ENCODE data around the gene ELOVL7. TPM values are rescaled to one million over a fixed set of nuclear protein-coding genes. Genes with fewer than 3 reads are reported as not detected.

Gene ELOVL7
- total and polyA plus RNA-seq, 2 of the 4 experiments (the other 2 are of a cell fraction), result 0.18 TPM; not detected in 1

- 14% methylated on average over 2 of the region's 3 CpGs; no CpG with 5 or more reads in 1 of the 2 experiments for WGBS, 2 experiments (ENCODE audit: extremely low coverage in 2 of 2, insufficient read length in 1 of 2)
- ChIA-PET POLR2A (ENCODE audit: unreplicated experiment) (no interaction called here), CTCF (interaction anchor here (0.8 kb wide), 1 partner anchor 9 kb away, joined by 3 read pairs; the partner anchor contains the start of gene ELOVL7)
- Histone ChIP-seq H3K56ac (ENCODE audit: extremely low read depth, insufficient read depth, low read length) (no peak overlapping the region), H3K27me3 (ENCODE audit: control insufficient read depth, insufficient read depth, low read length) (no peaks in the 10 kb centered on the region; the same call in 1 of the 2 replicates), H2BK15ac (ENCODE audit: low read depth, low read length) (no peak overlapping the region), H2BK5ac (ENCODE audit: low read depth, low read length, poor library complexity, severe bottlenecking) (no peak overlapping the region), H4K8ac (ENCODE audit: low read depth in 2 of 2, low read length in 2 of 2) (no peak overlapping the region), H3K4me2 (ENCODE audit: low read depth, low read length) (no peak overlapping the region), H4K91ac (ENCODE audit: insufficient read depth, low read depth, low read length) (no peak overlapping the region), H3K79me1 (ENCODE audit: low read depth in 1 of 2, low read length in 2 of 2) (no peaks in the 10 kb centered on the region), H2AFZ (replicated peaks; ENCODE audit: low read length, poor library complexity) (no peak overlapping the region), H3K18ac (ENCODE audit: low read depth, low read length) (no peak overlapping the region), H3K4me3 (ENCODE audit: insufficient read depth, low read depth, low read length) (no peak overlapping the region), H2BK20ac (ENCODE audit: low read depth, low read length) (no peak overlapping the region), H3K4ac (ENCODE audit: low read depth, low read length) (no peak overlapping the region), H3K23ac (ENCODE audit: low read depth, low read length) (no peak overlapping the region), H2BK120ac (ENCODE audit: low read depth, low read length) (no peak overlapping the region), H2AK9ac (replicated peaks; ENCODE audit: low read depth, low read length, poor library complexity) (no peak overlapping the region), H3K36me3 (ENCODE audit: control insufficient read depth, insufficient read depth, low read length) (no peaks in the 10 kb centered on the region), H2AK5ac (ENCODE audit: low read depth, low read length) (no peak overlapping the region), H4K5ac (ENCODE audit: low read depth, low read length) (no peak overlapping the region), H3K9me3 (ENCODE audit: control insufficient read depth, insufficient read depth, low read length) (no peaks in the 10 kb centered on the region), H3K14ac (replicated peaks; ENCODE audit: low read depth, low read length) (no peak overlapping the region), H3K9ac (ENCODE audit: low read depth, low read length) (no peak overlapping the region), H3K4me1 (ENCODE audit: control insufficient read depth, insufficient read depth, low read length) (no peaks in the 10 kb centered on the region), H3K9me1 (ENCODE audit: insufficient read depth, low read length) (no peaks in the 10 kb centered on the region), H4K20me1 (ENCODE audit: insufficient read depth, low read length) (no peaks in the 10 kb centered on the region), H3K27ac (ENCODE audit: insufficient read depth, low read length) (no peak overlapping the region)
- no TSS peak for BruUV-seq (replicated peaks)
- ATAC-seq (ENCODE audit: low read depth) (no peak; the same call in 1 of the 2 replicates), DNase-seq (no peak)
- dilution Hi-C loops (cut with HindIII; ENCODE audit: low sequenced_read_pairs, unreplicated experiment) (no loop called here), intact Hi-C loops (cut with micrococcal nuclease) (no loop called here), in situ Hi-C loops (cut with MboI; ENCODE audit: low sequenced_read_pairs) (no loop called here)
- TF ChIP-seq POLR2A (IDR thresholded peaks at IDR 0.05; ENCODE audit: low read depth, low read length) (no peak), MAFK (IDR thresholded peaks at IDR 0.05; ENCODE audit: low read depth, low read length) (no peak), CEBPB (IDR thresholded peaks at IDR 0.05; ENCODE audit: low read depth, low read length) (no peak), BHLHE40 (IDR thresholded peaks at IDR 0.05; ENCODE audit: low read depth, low read length) (no peak), RCOR1 (IDR thresholded peaks at IDR 0.05; ENCODE audit: insufficient replicate concordance, low read length) (no peak), CHD1 (IDR thresholded peaks at IDR 0.05; ENCODE audit: low read depth, low read length) (no peak), RFX5 (IDR thresholded peaks at IDR 0.05; ENCODE audit: low read depth, low read length) (no peak), MXI1 (IDR thresholded peaks at IDR 0.05; ENCODE audit: borderline replicate concordance, low read depth, low read length) (no peak), NFE2L2 (IDR thresholded peaks at IDR 0.05; ENCODE audit: low read depth, low read length) (no peak), MAZ (IDR thresholded peaks at IDR 0.05; ENCODE audit: borderline replicate concordance, low read depth, low read length) (no peak), SMC3 (IDR thresholded peaks at IDR 0.05; ENCODE audit: low read depth, low read length) (no peak), FOS (IDR thresholded peaks at IDR 0.05; ENCODE audit: low read depth, low read length) (no peak), CTCF (conservative IDR thresholded peaks at IDR 0.05; ENCODE audit: low read depth, low read length) (no peak), RAD21 (IDR thresholded peaks at IDR 0.05; ENCODE audit: low read length) (no peak)
- TF ChIP-seq, protein P1, sequence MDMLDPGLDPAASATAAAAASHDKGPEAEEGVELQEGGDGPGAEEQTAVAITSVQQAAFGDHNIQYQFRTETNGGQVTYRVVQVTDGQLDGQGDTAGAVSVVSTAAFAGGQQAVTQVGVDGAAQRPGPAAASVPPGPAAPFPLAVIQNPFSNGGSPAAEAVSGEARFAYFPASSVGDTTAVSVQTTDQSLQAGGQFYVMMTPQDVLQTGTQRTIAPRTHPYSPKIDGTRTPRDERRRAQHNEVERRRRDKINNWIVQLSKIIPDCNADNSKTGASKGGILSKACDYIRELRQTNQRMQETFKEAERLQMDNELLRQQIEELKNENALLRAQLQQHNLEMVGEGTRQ (IDR thresholded peaks at IDR 0.05; ENCODE audit: low read depth, low read length), result no peak
- TF ChIP-seq, protein P2, sequence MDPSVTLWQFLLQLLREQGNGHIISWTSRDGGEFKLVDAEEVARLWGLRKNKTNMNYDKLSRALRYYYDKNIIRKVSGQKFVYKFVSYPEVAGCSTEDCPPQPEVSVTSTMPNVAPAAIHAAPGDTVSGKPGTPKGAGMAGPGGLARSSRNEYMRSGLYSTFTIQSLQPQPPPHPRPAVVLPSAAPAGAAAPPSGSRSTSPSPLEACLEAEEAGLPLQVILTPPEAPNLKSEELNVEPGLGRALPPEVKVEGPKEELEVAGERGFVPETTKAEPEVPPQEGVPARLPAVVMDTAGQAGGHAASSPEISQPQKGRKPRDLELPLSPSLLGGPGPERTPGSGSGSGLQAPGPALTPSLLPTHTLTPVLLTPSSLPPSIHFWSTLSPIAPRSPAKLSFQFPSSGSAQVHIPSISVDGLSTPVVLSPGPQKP (IDR thresholded peaks at IDR 0.05; ENCODE audit: borderline replicate concordance, low read depth, low read length), result no peak
Measured at GRCh38 chr5:60852940-60853339, 8.9 kb upstream of the ELOVL7 start.

Measured in IMR-90 (cell line).